ENCODE results near the gene RDH13. TPM values are rescaled to one million over a fixed set of nuclear protein-coding genes. Genes with fewer than 3 reads are reported as not detected.

The RDH13 gene
- total RNA-seq, 4 donors from 2014 or later, result 2.6 to 14.3 (median 6.0) TPM

- no peak for TF ChIP-seq CTCF (IDR thresholded peaks at IDR 0.05; ENCODE audit: low read depth)
Observed at GRCh38 chr19:55058781-55059610, 4.0 kb downstream of the RDH13 start.

- no peak for TF ChIP-seq CTCF (IDR thresholded peaks at IDR 0.05; ENCODE audit: low read depth)
Observed at GRCh38 chr19:55056827-55057226, 6.1 kb downstream of the RDH13 start.

- TF ChIP-seq CTCF (IDR thresholded peaks at IDR 0.05; ENCODE audit: low read depth), result no peak
Observed at GRCh38 chr19:55053735-55054134, 9.2 kb downstream of the RDH13 start.

- no peak for TF ChIP-seq CTCF (IDR thresholded peaks at IDR 0.05; ENCODE audit: low read depth)
Observed at GRCh38 chr19:55050749-55051532, 12.0 kb downstream of the RDH13 start.

- no peak for TF ChIP-seq CTCF (IDR thresholded peaks at IDR 0.05; ENCODE audit: low read depth)
Observed at GRCh38 chr19:55048446-55048845, 14.5 kb downstream of the RDH13 start.

GRCh38 chr19:55047951-55048350, 15.0 kb downstream of the RDH13 start:
- TF ChIP-seq CTCF (IDR thresholded peaks at IDR 0.05; ENCODE audit: low read depth), result no peak

GRCh38 chr19:55046975-55047622, 15.8 kb downstream of the RDH13 start:
- no peak for TF ChIP-seq CTCF (IDR thresholded peaks at IDR 0.05; ENCODE audit: low read depth)

Measured in subcutaneous adipose tissue (tissue), 4 donors.